Right renal cortex interstitium (tissue), 3 donors: Measurements from ENCODE around the gene ARF3. TPM values are rescaled to one million over a fixed set of nuclear protein-coding genes. Genes with fewer than 3 reads are reported as not detected.

ENCODE experiments used
- polyA plus RNA-seq, 3 donors: library from polyadenylated mRNA; unstranded; fragments of 120-200 nt; gene quantifications; one replicate each; pipeline ENCODE4 v1.2.1, GENCODE V29; 2013; ENCODE audit not compliant: insufficient read length in 3 of 3

Gene ARF3
- polyA plus RNA-seq, 3 donors: 129 to 153 (median 147) TPM

Other genes starting within 250 kb of the ARF3 start
- 10 to 100 TPM; 29.5 to 31.7 (median 30.3) TPM for gene CCNT1, start 240.8 kb downstream of the ARF3 start, polyA plus RNA-seq
- 10 to 100 TPM; 71.6 to 79.9 (median 78.4) TPM for gene ADCY6, start 168.4 kb downstream of the ARF3 start, polyA plus RNA-seq
- gene CACNB3, start 139.0 kb downstream of the ARF3 start, polyA plus RNA-seq: 10 to 100 TPM; 40.3 to 47.6 (median 43.1) TPM
- 100 to 1,000 TPM; 106 to 118 (median 106) TPM for gene DDX23, start 105.3 kb downstream of the ARF3 start, polyA plus RNA-seq
- 1 to 10 TPM; 2.2 to 4.6 (median 3.6) TPM for gene RND1, start 91.6 kb downstream of the ARF3 start, polyA plus RNA-seq
- 10 to 100 TPM; 10.9 to 15.0 (median 12.2) TPM for gene FKBP11, start 32.0 kb downstream of the ARF3 start, polyA plus RNA-seq
- gene WNT10B, start 14.2 kb upstream of the ARF3 start, polyA plus RNA-seq: under 1 TPM in 2 of 3 donors, not detected in 1; 0.11 to 0.14 TPM
- gene WNT1, start 20.8 kb upstream of the ARF3 start, polyA plus RNA-seq: not detected
- 10 to 100 TPM; 76.0 to 85.9 (median 81.6) TPM for gene DDN, start 41.9 kb upstream of the ARF3 start, polyA plus RNA-seq
- gene PRKAG1, start 61.3 kb upstream of the ARF3 start, polyA plus RNA-seq: 10 to 100 TPM; 80.8 to 89.0 (median 84.1) TPM
- gene KMT2D, start 103.3 kb upstream of the ARF3 start, polyA plus RNA-seq: 10 to 100 TPM; 38.5 to 43.8 (median 42.3) TPM
- 1 to 10 TPM; 1.7 to 1.8 (median 1.8) TPM for gene RHEBL1, start 112.5 kb upstream of the ARF3 start, polyA plus RNA-seq
- gene DHH, start 137.3 kb upstream of the ARF3 start, polyA plus RNA-seq: under 1 TPM; 0.25 to 0.44 (median 0.33) TPM
- 10 to 100 TPM; 49.5 to 69.1 (median 57.0) TPM for gene LMBR1L, start 153.4 kb upstream of the ARF3 start, polyA plus RNA-seq
- 1,000 to 10,000 TPM; 1,080 to 1,130 (median 1,124) TPM for gene TUBA1B, start 173.9 kb upstream of the ARF3 start, polyA plus RNA-seq
- gene TUBA1A, start 231.6 kb upstream of the ARF3 start, polyA plus RNA-seq: 100 to 1,000 TPM; 429 to 512 (median 485) TPM